MCF 10A (cell line): ENCODE data around the gene HOXA1. TPM values are rescaled to one million over a fixed set of nuclear protein-coding genes. Genes with fewer than 3 reads are reported as not detected.

Experiments used
- BruUV-seq: library from RNA; stranded (reverse); fragments of 400-500 nt; replicated peaks from 2 replicates; lab custom pipeline; 2021; lab: Mats Ljungman, UMichigan
- CTCF ChIA-PET: fragments of 300-600 bp; sonication (Branson Sonifier 250); formaldehyde crosslinking; extraction: SDS; loops from one replicate; lab custom pipeline; 2021; ENCODE audit warnings: antibody characterized with exemption, inconsistent platforms; lab: Yijun Ruan, JAX
- POLR2A ChIA-PET: fragments of 300-600, 350-650 bp; sonication (Branson Sonifier 250); formaldehyde crosslinking; extraction: SDS; loops from one replicate; lab custom pipeline; 2020; ENCODE audit warnings: antibody characterized with exemption, inconsistent platforms; lab: Yijun Ruan, JAX
- DNase-seq: peaks from one replicate; pipeline ENCODE4 v3.0.0-alpha.2; 2018; ENCODE audit not compliant: unreplicated experiment
- H3K27ac Mint-ChIP-seq: one replicate; pipeline ENCODE4 v1.8.0; 2022; ENCODE audit warnings: mild to moderate bottlenecking, low read depth, mixed read lengths; ENCODE audit not compliant: unreplicated experiment
- H3K27me3 Mint-ChIP-seq: one replicate; pipeline ENCODE4 v1.8.0; 2022; ENCODE audit warnings: mixed read lengths; ENCODE audit not compliant: insufficient read depth, unreplicated experiment
- H3K36me3 Mint-ChIP-seq: one replicate; pipeline ENCODE4 v1.8.0; 2022; ENCODE audit warnings: mild to moderate bottlenecking, moderate library complexity, mixed read lengths; ENCODE audit not compliant: insufficient read depth, unreplicated experiment
- H3K4me1 Mint-ChIP-seq: one replicate; pipeline ENCODE4 v1.8.0; 2022; ENCODE audit warnings: mixed read lengths; ENCODE audit not compliant: insufficient read depth, unreplicated experiment
- H3K4me3 Mint-ChIP-seq: one replicate; pipeline ENCODE4 v1.8.0; 2022; ENCODE audit warnings: mild to moderate bottlenecking, moderate library complexity, mixed read lengths; ENCODE audit not compliant: unreplicated experiment
- H3K9me3 Mint-ChIP-seq: one replicate; pipeline ENCODE4 v1.8.0; 2022; ENCODE audit warnings: mixed read lengths; ENCODE audit not compliant: unreplicated experiment
- intact Hi-C: fragments of 100-400 bp; cut with micrococcal nuclease; formaldehyde crosslinking; loops from 2 replicates; pipeline ENCODE4 v1.14.1; 2022
- total RNA-seq: library from RNA; stranded (reverse); gene quantifications from 2 replicates; pipeline ENCODE4 v1.2.3, GENCODE V29; 2022
- TF ChIP-seq, protein P1 (sequence below): fragments of 200-600 bp; IDR thresholded peaks from one replicate; pipeline ENCODE4 v1.8.0; 2022; ENCODE audit warnings: antibody characterized with exemption, mild to moderate bottlenecking; ENCODE audit not compliant: unreplicated experiment

HOXA1 gene
- total RNA-seq, 1 experiment from 2014 or later, result 5.6 TPM

DNA sequence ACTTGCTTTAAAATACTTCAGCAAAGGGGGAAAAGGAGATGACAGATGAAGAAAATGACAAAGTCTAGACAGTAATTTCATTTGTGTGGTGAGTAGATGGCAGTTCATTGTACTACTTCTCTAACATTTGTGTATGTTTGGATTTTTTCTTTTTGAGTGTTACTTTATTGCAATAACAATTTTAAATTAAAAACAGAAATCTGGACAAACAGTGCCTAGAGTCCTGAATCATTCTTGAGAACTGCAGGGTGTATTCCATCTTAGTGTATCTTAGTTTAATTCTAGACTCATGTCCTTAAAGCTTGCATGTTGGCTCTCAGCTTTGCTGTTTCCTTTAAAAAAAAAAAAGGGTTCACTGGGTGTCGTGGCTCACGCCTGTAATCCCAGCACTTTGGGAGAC is 31.1 kb downstream of the HOXA1 start:
- DNase-seq, result no peak
- no peak overlapping the region for H3K27ac Mint-ChIP-seq
- H3K4me1 Mint-ChIP-seq, result peaks cover 4% of the 10 kb centered on the region
- ChIA-PET POLR2A (interaction anchor here (0.6 to 1.0 kb wide), 3 partner anchors 21 to 45 kb away, joined by 3 read pairs; no protein-coding TSS in a partner anchor), CTCF (interaction anchor here (0.6 kb wide), 1 partner anchor 670 kb away, joined by 3 read pairs; no protein-coding TSS in a partner anchor)
- H3K4me3 Mint-ChIP-seq, result no peak overlapping the region
- intact Hi-C loops, result no loop called here
- TF ChIP-seq, protein P1, sequence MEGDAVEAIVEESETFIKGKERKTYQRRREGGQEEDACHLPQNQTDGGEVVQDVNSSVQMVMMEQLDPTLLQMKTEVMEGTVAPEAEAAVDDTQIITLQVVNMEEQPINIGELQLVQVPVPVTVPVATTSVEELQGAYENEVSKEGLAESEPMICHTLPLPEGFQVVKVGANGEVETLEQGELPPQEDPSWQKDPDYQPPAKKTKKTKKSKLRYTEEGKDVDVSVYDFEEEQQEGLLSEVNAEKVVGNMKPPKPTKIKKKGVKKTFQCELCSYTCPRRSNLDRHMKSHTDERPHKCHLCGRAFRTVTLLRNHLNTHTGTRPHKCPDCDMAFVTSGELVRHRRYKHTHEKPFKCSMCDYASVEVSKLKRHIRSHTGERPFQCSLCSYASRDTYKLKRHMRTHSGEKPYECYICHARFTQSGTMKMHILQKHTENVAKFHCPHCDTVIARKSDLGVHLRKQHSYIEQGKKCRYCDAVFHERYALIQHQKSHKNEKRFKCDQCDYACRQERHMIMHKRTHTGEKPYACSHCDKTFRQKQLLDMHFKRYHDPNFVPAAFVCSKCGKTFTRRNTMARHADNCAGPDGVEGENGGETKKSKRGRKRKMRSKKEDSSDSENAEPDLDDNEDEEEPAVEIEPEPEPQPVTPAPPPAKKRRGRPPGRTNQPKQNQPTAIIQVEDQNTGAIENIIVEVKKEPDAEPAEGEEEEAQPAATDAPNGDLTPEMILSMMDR, result no peak
- no peaks in the 10 kb centered on the region for H3K9me3 Mint-ChIP-seq
- H3K36me3 Mint-ChIP-seq, result no peaks in the 10 kb centered on the region
- no peaks in the 10 kb centered on the region for H3K27me3 Mint-ChIP-seq
- BruUV-seq, result no TSS peak

DNA sequence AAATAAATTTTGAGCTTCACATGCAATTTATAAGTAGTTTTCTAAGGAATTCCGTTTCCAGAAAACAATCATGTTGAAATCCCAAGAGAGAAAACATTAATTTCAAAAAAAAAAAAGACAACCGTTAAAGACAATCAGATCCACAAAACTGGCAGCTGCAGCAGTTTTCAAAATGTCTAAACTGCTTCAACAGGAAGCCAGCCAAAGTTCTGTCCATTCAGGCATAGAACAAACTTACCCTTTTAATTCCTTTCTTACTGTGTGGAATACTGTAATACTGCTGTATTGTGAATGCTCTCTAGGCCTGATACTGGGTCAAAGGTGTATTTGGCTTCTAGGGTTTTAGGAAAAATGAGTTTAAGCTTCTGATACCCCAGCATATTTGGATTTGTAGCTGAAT is 31.6 kb downstream of the HOXA1 start:
- ChIA-PET CTCF (no interaction called here), POLR2A (interaction anchor here (0.7 to 1.0 kb wide), 3 partner anchors 20 to 142 kb away, joined by 3 read pairs; no protein-coding TSS in a partner anchor)
- Mint-ChIP-seq H3K4me3 (no peak overlapping the region), H3K27me3 (no peaks in the 10 kb centered on the region), H3K36me3 (no peaks in the 10 kb centered on the region), H3K4me1 (peaks cover 4% of the 10 kb centered on the region), H3K9me3 (no peaks in the 10 kb centered on the region), H3K27ac (no peak overlapping the region)
- no peak for DNase-seq
- TF ChIP-seq, protein P1, result no peak
- BruUV-seq, result no TSS peak
- intact Hi-C loops, result no loop called here

DNA sequence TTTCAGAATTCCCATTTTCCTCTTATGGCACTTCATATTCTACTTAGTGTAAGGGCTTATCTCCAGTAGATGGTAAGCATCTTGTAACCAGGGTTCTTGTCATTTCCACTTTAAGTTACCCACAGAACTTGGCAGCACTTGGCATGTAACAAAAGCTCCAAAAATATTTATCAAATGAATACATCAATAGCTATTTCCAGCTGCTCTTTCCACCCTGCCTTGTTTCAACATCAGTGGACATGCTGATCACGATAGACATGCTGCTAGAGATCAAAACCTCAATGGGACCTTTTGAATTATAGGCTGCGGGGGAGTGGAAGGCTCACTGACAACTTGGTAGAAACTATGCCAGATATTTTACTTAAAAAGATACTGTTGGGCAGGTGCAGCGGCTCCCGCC is 32.9 kb downstream of the HOXA1 start:
- TF ChIP-seq, protein P1, result no peak
- H3K4me3 Mint-ChIP-seq, result no peak overlapping the region
- H3K27me3 Mint-ChIP-seq, result no peaks in the 10 kb centered on the region
- no peaks in the 10 kb centered on the region for H3K9me3 Mint-ChIP-seq
- ChIA-PET CTCF (interaction anchor here (0.6 to 0.7 kb wide), 2 partner anchors 69 to 109 kb away, joined by 3 to 4 read pairs; no protein-coding TSS in a partner anchor), POLR2A (interaction anchor here (0.7 kb wide), 1 partner anchor 207 kb away, joined by 3 read pairs; no protein-coding TSS in a partner anchor)
- H3K36me3 Mint-ChIP-seq, result no peaks in the 10 kb centered on the region
- peaks cover 4% of the 10 kb centered on the region for H3K4me1 Mint-ChIP-seq
- no TSS peak for BruUV-seq
- intact Hi-C loops, result no loop called here
- H3K27ac Mint-ChIP-seq, result no peak overlapping the region
- DNase-seq, result no peak

DNA sequence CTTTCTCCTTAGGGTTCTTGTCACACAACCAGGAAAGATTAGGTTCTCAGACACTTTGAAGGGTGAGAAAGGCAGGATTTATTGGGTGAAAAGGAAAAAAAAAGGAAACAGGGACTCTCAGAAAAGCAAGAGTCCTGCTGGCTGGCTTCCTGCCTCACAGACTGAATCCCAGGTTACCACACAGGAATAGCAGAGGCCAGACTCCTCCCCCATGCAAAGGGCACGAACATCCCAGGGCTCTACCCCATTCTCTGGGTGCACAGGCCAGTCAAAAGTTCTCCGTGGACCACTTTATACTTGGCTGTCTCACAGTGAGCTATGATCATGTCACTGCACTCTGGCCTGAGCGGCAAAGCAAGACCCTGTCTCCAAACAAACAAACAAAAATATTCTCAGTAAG is 42.6 kb downstream of the HOXA1 start:
- POLR2A ChIA-PET, result interaction anchor here (0.6 kb wide), 1 partner anchor 17 kb away, joined by 3 read pairs; no protein-coding TSS in a partner anchor
- no peak for DNase-seq
- H3K36me3 Mint-ChIP-seq, result no peaks in the 10 kb centered on the region
- intact Hi-C loops, result no loop called here
- TF ChIP-seq, protein P1, result no peak
- CTCF ChIA-PET, result no interaction called here
- H3K27me3 Mint-ChIP-seq, result no peaks in the 10 kb centered on the region
- no TSS peak for BruUV-seq
- H3K9me3 Mint-ChIP-seq, result no peaks in the 10 kb centered on the region
- H3K4me3 Mint-ChIP-seq, result no peak overlapping the region
- no peaks in the 10 kb centered on the region for H3K4me1 Mint-ChIP-seq
- H3K27ac Mint-ChIP-seq, result no peak overlapping the region
